ENCODE measurements around the gene SEC14L1.

The SEC14L1 gene

DNA sequence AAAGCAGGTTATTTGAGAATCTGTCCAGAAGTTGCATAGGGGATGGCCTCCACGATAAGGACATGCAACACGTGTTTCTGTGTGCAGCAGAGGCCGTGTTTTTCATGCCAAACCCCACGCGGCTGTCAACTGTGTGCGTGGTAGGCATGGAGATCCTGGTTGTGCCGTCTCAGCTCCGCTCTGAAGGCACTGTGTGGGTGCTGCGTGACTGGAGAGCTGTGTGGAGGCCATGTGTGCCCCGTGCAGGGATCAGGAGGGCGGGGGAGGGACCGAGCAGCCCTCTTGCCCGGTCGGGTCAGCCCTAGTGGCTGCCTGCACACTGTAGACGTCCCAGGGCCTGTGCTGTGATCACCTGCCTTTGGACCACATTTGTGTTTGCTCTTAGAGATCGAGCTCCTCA, 74.5 kb downstream of the SEC14L1 start:
- TF ChIP-seq SPI1 (IDR thresholded peaks at IDR 0.05; ENCODE audit: low read depth, low read length) (no peak), POU2F2 (IDR thresholded peaks at IDR 0.05; ENCODE audit: low read depth, low read length) (no peak), TAF1 (IDR thresholded peaks at IDR 0.05; ENCODE audit: low read depth, low read length) (no peak), POLR2AphosphoS5 (IDR thresholded peaks at IDR 0.05; ENCODE audit: low read depth, low read length) (no peak), PAX5 (IDR thresholded peaks at IDR 0.05; ENCODE audit: insufficient read depth, low read length, severe bottlenecking) (no peak), POLR2A (IDR thresholded peaks at IDR 0.05; ENCODE audit: low read depth, low read length) (no peak)
- DNase-seq (ENCODE audit: insufficient read length, low spot score) (no peak), FAIRE-seq (no peak)

DNA sequence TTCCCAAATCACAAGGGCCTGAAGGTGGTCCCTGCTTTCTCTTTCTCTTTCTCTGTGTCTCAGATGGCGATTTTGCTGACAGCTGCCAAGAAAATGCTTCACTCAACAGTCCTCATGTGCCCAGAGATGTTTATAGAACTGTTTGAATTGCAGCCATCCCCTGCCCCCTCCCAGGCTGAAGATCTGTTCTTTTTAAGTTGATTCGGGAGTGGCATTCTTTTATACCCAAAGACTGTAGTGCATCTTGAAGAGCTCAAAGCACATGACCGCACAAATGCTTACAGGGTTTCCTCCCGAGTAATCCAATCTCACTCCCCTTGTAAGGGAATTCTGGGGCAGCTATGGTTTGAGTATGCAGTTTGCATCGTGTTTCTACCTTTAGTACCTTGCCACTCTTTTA, 75.7 kb downstream of the SEC14L1 start:
- no peak for TF ChIP-seq POU2F2 (IDR thresholded peaks at IDR 0.05; ENCODE audit: low read depth, low read length)
- TF ChIP-seq POLR2AphosphoS5 (IDR thresholded peaks at IDR 0.05; ENCODE audit: low read depth, low read length): no peak
- no peak for TF ChIP-seq PAX5 (IDR thresholded peaks at IDR 0.05; ENCODE audit: insufficient read depth, low read length, severe bottlenecking)
- TF ChIP-seq SPI1 (IDR thresholded peaks at IDR 0.05; ENCODE audit: low read depth, low read length): no peak
- TF ChIP-seq POLR2A (IDR thresholded peaks at IDR 0.05; ENCODE audit: low read depth, low read length): no peak
- no peak for TF ChIP-seq TAF1 (IDR thresholded peaks at IDR 0.05; ENCODE audit: low read depth, low read length)
- DNase-seq (ENCODE audit: insufficient read length, low spot score) (no peak), FAIRE-seq (no peak)

DNA sequence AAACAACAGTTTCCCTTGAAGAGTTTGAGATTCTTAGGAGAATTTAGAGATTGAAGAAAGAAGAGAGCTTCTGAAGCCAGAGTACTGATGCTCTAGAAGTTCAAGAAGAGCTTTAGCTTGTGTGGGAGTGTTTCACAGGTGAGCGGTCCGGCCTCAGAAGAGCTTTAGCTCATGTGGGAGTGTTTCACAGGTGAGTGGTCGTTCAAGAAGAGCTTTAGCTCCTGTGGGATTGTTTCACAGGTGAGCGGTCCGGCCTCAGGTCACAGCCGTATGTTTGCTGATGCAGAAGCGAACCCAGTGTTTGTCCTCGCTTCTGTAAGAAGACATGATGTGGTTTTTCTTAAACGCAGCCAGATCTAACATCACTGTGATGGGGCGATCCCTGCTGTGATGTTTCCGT, 76.4 kb downstream of the SEC14L1 start:
- no peak for FAIRE-seq
- DNase-seq (ENCODE audit: insufficient read length, low spot score): no peak
- no peak for TF ChIP-seq POU2F2 (IDR thresholded peaks at IDR 0.05; ENCODE audit: low read depth, low read length)
- TF ChIP-seq POLR2AphosphoS5 (IDR thresholded peaks at IDR 0.05; ENCODE audit: low read depth, low read length): no peak
- no peak for TF ChIP-seq PAX5 (IDR thresholded peaks at IDR 0.05; ENCODE audit: insufficient read depth, low read length, severe bottlenecking)
- no peak for TF ChIP-seq TAF1 (IDR thresholded peaks at IDR 0.05; ENCODE audit: low read depth, low read length)
- no peak for TF ChIP-seq POLR2A (IDR thresholded peaks at IDR 0.05; ENCODE audit: low read depth, low read length)
- no peak for TF ChIP-seq SPI1 (IDR thresholded peaks at IDR 0.05; ENCODE audit: low read depth, low read length)

DNA sequence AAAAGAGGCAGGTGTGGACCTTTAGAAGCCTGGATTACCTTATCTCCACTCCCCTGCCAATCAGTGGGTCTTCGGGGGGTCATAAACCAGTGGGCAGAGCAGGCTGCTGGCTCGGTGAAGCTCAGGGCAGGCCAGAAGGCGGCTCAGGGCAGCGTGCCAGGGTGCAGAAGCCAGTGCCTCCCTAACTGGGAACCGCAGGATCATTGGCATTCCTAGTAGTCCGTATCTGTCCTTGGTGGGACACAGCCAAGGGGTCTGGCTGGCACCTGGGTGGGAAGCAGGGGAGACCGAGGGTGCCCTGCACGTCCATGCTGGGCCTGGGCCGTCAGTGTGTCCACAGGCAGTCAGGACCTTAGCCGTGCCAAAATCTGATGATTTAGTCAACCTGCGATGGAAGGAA, 76.8 kb downstream of the SEC14L1 start:
- no peak for DNase-seq (ENCODE audit: insufficient read length, low spot score)
- TF ChIP-seq POLR2AphosphoS5 (IDR thresholded peaks at IDR 0.05; ENCODE audit: low read depth, low read length) (peak; percentile 42; the same call in 1 of the 2 replicates), POLR2A (IDR thresholded peaks at IDR 0.05; ENCODE audit: low read depth, low read length) (no peak)
- no peak for FAIRE-seq

DNA sequence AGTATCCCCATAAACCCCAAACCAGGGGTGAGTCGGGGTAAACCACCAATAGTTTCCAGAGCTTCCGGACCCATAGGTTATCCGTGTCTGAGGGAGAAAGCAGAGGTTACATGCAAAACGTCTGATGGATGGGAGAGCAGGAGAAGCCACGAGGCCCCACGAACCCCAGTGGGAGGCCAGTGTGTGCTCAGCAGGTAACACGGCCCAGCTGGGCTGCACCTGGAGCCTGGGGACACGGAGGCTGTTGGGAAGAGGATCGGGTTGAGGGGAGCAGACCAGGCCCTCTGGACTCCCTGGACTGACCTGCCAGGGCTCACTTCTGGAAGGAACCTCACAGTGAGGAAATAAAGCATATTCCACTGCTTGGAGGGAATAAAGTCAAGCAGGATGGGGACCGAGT, 78.1 kb downstream of the SEC14L1 start:
- no peak for TF ChIP-seq POLR2A (IDR thresholded peaks at IDR 0.05; ENCODE audit: low read depth, low read length)
- TF ChIP-seq TAF1 (IDR thresholded peaks at IDR 0.05; ENCODE audit: low read depth, low read length): no peak
- no peak for TF ChIP-seq POLR2AphosphoS5 (IDR thresholded peaks at IDR 0.05; ENCODE audit: low read depth, low read length)
- TF ChIP-seq SPI1 (IDR thresholded peaks at IDR 0.05; ENCODE audit: low read depth, low read length): no peak
- no peak for TF ChIP-seq POU2F2 (IDR thresholded peaks at IDR 0.05; ENCODE audit: low read depth, low read length)
- TF ChIP-seq PAX5 (IDR thresholded peaks at IDR 0.05; ENCODE audit: insufficient read depth, low read length, severe bottlenecking): no peak
- DNase-seq (ENCODE audit: insufficient read length, low spot score) (no peak), FAIRE-seq (no peak)

DNA sequence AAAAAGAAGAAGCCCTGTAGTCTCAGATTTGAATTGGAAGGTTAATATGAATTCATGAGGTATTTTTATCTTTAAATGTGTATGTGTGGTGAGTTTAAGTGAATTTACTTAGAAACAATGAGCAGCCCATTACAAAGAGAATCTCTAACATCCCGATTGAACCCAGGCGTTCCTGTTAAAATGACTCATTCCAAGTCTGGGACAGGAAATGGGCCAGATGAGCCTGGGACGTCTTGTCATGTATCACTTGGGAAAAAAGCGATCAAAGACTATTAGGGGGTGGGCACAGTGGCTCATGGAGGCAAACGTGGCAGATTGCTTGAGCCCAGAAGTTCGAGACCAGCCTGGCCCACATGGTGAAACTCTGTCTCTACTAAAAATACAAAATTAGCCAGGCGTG, 81.6 kb downstream of the SEC14L1 start:
- FAIRE-seq: no peak
- TF ChIP-seq POLR2A (IDR thresholded peaks at IDR 0.05; ENCODE audit: low read depth, low read length) (no peak), TAF1 (IDR thresholded peaks at IDR 0.05; ENCODE audit: low read depth, low read length) (no peak), SPI1 (IDR thresholded peaks at IDR 0.05; ENCODE audit: low read depth, low read length) (no peak), POU2F2 (IDR thresholded peaks at IDR 0.05; ENCODE audit: low read depth, low read length) (no peak), PAX5 (IDR thresholded peaks at IDR 0.05; ENCODE audit: insufficient read depth, low read length, severe bottlenecking) (no peak), POLR2AphosphoS5 (IDR thresholded peaks at IDR 0.05; ENCODE audit: low read depth, low read length) (no peak)
- no peak for DNase-seq (ENCODE audit: insufficient read length, low spot score)

DNA sequence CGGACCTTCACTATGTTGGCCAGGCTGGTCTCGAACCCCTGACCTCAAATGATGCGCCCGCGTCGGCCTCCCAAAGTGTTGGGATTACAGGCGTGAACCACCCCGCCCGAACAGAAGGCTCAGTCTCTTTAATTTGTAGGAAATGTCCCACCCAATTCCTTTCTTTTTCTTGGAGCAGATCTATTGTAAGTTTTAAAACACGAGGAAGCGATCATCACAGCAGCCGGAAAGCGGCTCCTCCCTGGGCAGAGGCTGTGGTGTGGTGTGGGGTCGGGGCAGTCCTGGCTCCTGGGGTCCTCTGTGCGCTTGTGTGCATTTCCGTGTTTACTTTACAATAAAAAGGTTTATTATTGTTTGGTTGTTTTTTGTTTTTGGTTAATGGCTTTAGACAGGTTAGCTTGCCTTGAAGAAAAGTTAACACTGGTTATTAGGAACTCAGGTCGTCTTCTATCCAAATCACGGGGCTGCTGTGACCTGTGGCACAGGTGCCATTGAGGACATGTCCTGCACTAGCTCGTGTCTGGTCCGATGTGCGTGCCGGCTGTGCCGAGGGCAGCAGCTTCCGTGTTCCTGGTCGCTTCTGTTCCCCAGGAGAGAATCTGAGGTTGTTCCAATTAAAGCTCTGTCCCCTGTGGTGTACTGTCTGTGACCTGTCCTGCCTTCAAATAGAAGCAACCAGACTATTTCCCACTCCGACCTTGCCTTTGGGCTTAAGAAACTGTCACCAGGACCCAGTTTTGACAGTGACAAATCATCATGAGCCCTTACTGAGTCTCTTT, 83.1 kb downstream of the SEC14L1 start:
- FAIRE-seq (no peak), DNase-seq (ENCODE audit: insufficient read length, low spot score) (no peak)
- TF ChIP-seq POLR2A (IDR thresholded peaks at IDR 0.05; ENCODE audit: low read depth, low read length): no peak
- no peak for TF ChIP-seq TAF1 (IDR thresholded peaks at IDR 0.05; ENCODE audit: low read depth, low read length)
- TF ChIP-seq PAX5 (IDR thresholded peaks at IDR 0.05; ENCODE audit: insufficient read depth, low read length, severe bottlenecking): no peak
- no peak for TF ChIP-seq POU2F2 (IDR thresholded peaks at IDR 0.05; ENCODE audit: low read depth, low read length)
- TF ChIP-seq POLR2AphosphoS5 (IDR thresholded peaks at IDR 0.05; ENCODE audit: low read depth, low read length): no peak
- TF ChIP-seq SPI1 (IDR thresholded peaks at IDR 0.05; ENCODE audit: low read depth, low read length): no peak

DNA sequence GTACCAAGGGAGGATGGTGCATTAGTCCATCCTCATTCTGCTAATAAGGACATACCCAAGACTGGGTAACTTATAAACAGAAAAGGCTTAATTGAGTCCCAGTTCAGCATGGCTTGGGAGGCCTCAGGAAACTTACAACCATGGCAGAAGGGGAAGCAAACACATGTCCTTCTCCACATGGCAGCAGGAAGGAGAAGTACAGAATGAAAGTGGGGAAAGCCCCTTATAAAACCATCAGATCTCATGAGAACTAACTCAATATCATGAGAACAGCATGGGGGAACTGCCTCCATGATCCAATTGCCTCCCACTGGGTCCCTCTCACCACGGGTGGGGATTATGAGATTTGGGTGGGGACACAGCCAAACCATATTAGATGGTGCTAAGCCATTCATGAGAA, 84.5 kb downstream of the SEC14L1 start:
- DNase-seq (ENCODE audit: insufficient read length, low spot score) (no peak), FAIRE-seq (no peak)
- TF ChIP-seq PAX5 (IDR thresholded peaks at IDR 0.05; ENCODE audit: insufficient read depth, low read length, severe bottlenecking) (no peak), POU2F2 (IDR thresholded peaks at IDR 0.05; ENCODE audit: low read depth, low read length) (no peak), POLR2AphosphoS5 (IDR thresholded peaks at IDR 0.05; ENCODE audit: low read depth, low read length) (no peak), SPI1 (IDR thresholded peaks at IDR 0.05; ENCODE audit: low read depth, low read length) (no peak), TAF1 (IDR thresholded peaks at IDR 0.05; ENCODE audit: low read depth, low read length) (no peak), POLR2A (IDR thresholded peaks at IDR 0.05; ENCODE audit: low read depth, low read length) (no peak)

DNA sequence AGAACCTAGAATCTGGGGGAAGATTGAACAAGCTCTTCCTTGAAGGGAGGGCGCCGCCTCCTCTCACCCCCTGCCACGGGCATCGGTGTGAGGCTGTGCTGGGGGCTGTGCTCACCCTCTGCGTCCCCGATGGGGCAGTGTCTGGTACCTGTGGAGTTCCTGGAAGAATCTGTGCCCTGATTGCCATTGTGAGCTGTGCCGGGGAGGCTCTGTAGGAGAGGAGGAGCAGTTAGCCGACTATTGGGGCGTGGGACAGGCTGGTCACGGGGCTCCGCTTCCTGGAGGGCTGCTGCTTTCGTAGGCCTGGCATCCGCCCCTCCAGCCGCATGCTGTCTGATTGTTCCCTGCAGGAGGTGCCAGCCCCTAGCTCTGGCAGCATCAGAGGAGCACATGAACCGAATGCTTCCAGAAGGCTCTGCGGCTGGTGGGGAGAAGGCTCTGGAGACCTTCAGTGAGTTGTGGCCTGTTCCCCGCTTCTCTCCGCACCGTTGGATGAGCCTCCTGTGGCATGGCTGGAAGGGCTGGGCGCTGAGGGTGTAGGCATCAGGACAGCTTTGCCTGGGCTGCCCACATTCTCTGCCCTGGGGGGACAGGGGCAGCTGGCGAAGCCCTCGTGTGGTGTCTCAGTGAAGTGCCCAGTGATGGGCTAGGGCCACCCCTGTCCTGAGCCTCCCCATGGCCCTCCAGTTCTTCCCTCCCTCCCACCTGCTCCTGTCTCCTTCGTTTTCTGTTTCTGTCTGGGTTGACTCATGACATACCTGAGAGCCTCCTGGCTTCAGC, 86.9 kb downstream of the SEC14L1 start:
- TF ChIP-seq SPI1 (IDR thresholded peaks at IDR 0.05; ENCODE audit: low read depth, low read length) (no peak), PAX5 (IDR thresholded peaks at IDR 0.05; ENCODE audit: insufficient read depth, low read length, severe bottlenecking) (no peak), POLR2A (IDR thresholded peaks at IDR 0.05; ENCODE audit: low read depth, low read length) (no peak), POU2F2 (IDR thresholded peaks at IDR 0.05; ENCODE audit: low read depth, low read length) (no peak), POLR2AphosphoS5 (IDR thresholded peaks at IDR 0.05; ENCODE audit: low read depth, low read length) (no peak), TAF1 (IDR thresholded peaks at IDR 0.05; ENCODE audit: low read depth, low read length) (no peak)
- DNase-seq (ENCODE audit: insufficient read length, low spot score): no peak

More for the DNA sequence above, 86.9 kb downstream of the SEC14L1 start:
- FAIRE-seq: no peak
